Pancreas (tissue), 10 donors: ENCODE results near the gene CDKN1A. TPM values are rescaled to one million over a fixed set of nuclear protein-coding genes. Genes with fewer than 3 reads are reported as not detected.

ENCODE experiments used
- ATAC-seq, 4 donors: fragments of 200-7000 bp; cut with Tn5 transposase; one replicate each; pipeline versions ENCODE4 v1.8.0 to v1.9.1; 2020; ENCODE audit warnings: mild to moderate bottlenecking in 4 of 4, moderate library complexity in 4 of 4
- DNase-seq, 6 donors: peaks; one replicate each; pipeline ENCODE4 v3.0.0-alpha.2; 2020
- FAIRE-seq: peaks from 2 replicates; lab custom pipeline; 2012; peaks lifted over from hg19 to GRCh38; lab: Jason Lieb, UNC
- H3K27ac ChIP-seq, 4 donors: fragments of 200-600 bp; sonication (generic); 1 replicate in 3 of 4; 2 replicates in 1 of 4; pipeline versions ENCODE4 v1.5.0 to v1.8.0; 2020
- H3K27me3 ChIP-seq, 4 donors: fragments of 200-600 bp; one replicate each; pipeline ENCODE4 v1.8.0; 2021
- H3K36me3 ChIP-seq, 3 donors: fragments of 200-600 bp; sonication (generic) in 1 of 3; one replicate each; pipeline versions ENCODE4 v1.5.0 to v1.8.0; 2020 to 2021
- H3K4me1 ChIP-seq, 3 donors: fragments of 200-600 bp; one replicate each; pipeline ENCODE4 v1.8.0; 2021
- H3K4me3 ChIP-seq, 4 donors: fragments of 200-600 bp; sonication (generic) in 2 of 4; one replicate each; pipeline versions ENCODE4 v1.5.0 to v1.8.0; 2020 to 2021
- H3K9me3 ChIP-seq, 4 donors: fragments of 200-600 bp; one replicate each; pipeline ENCODE4 v1.8.0; 2021
- CTCF ChIP-seq, 4 donors: fragments of 200-600 bp; sonication (generic) in 3 of 4; IDR thresholded peaks; one replicate each; pipeline versions ENCODE4 v1.5.0 to v1.8.0; 2021; ENCODE audit warnings: antibody characterized with exemption in 4 of 4
- WGBS, 2 donors: extraction: QIAGEN DNeasy Blood & Tissue Kit; methylation state at CpG; one replicate each; pipeline ENCODE4 v1.1.7; 2013; 5-methylcytosine and 5-hydroxymethylcytosine counted together
- intact Hi-C, 3 donors: fragments of 100-400 bp; cut with DNase I; formaldehyde crosslinking; loops; one replicate each; pipeline versions ENCODE4 v1.11.1 to v1.14.2; 2022
- polyA plus RNA-seq, 2 donors: library from polyadenylated mRNA; stranded (reverse); fragments of 200-250 nt; gene quantifications; one replicate each; pipeline ENCODE4 v1.2.3, GENCODE V29; 2013
- total RNA-seq, 6 donors: library from RNA; stranded (reverse); fragmentation: NEBNext Ultra II Directional in 4 of 6; extraction: Animal tissue kit (Norgen Biotek cat#: 25700) in 4 of 6; gene quantifications; one replicate each; pipeline versions ENCODE4 v1.2.1 to v1.2.4, GENCODE V29; 2021 to 2023
- donor health status: healthy with polysubstance abuse.
- donor health status: DM: no; HTN: no; CAD: no; lungs with moderate emphysema.
- donor health status: DM: no; HTN: no; CAD: no.
- donor health status: control.
- donor health status: control.
- donor health status: Bipolar disorder and iron deficiency.
- donor health status: DM: yes; HTN: yes; CAD: no.
- donor health status: DM: no; HTN: no; CAD: no.
- donor health status: DM: no; HTN: no; CAD: no.
- donor health status: DM: yes; HTN: yes; CAD: no.

The CDKN1A gene
- total and polyA plus RNA-seq, 8 donors: 22.3 to 178 (median 44.1) TPM

GRCh38 chr6:36633915-36634314 is 44.6 kb upstream of the CDKN1A start:
- no peak overlapping the region for H3K4me3 ChIP-seq
- WGBS, 2 donors: 16 to 20% methylated on average over 9 of the region's 9 CpGs
- TF ChIP-seq CTCF (IDR thresholded peaks at IDR 0.05): no peak
- no peaks in the 10 kb centered on the region for H3K27me3 ChIP-seq
- peak overlapping the region in 3 of 4 donors; percentile 8 to 36 (median 33) for H3K27ac ChIP-seq
- no peaks in the 10 kb centered on the region for H3K36me3 ChIP-seq
- ATAC-seq: peak; percentile 92 to 97 (median 94)
- peaks cover 9 to 15% (median 14%) of the 10 kb centered on the region in 3 donors for H3K4me1 ChIP-seq
- no peak for FAIRE-seq
- peak; percentile 82 to 94 (median 86) for DNase-seq
- intact Hi-C loops: no loop called here
- H3K9me3 ChIP-seq: no peaks in the 10 kb centered on the region

- peak in 1 of 6 donors; percentile 35 for DNase-seq
- intact Hi-C loops: no loop called here
- no peaks in the 10 kb centered on the region for H3K9me3 ChIP-seq
- no peak for ATAC-seq
- peak overlapping the region in 3 of 4 donors; percentile 8 to 36 (median 33) for H3K27ac ChIP-seq
- no peak overlapping the region for H3K4me3 ChIP-seq
- no peaks in the 10 kb centered on the region for H3K27me3 ChIP-seq
- WGBS, 2 donors: 79 to 85% methylated on average over 16 of the region's 16 CpGs
- H3K4me1 ChIP-seq: peaks cover 9 to 15% (median 12%) of the 10 kb centered on the region in 3 donors
- no peak for TF ChIP-seq CTCF (IDR thresholded peaks at IDR 0.05)
- no peak for FAIRE-seq
- no peaks in the 10 kb centered on the region for H3K36me3 ChIP-seq
These were observed 44.0 kb upstream of the CDKN1A start for GRCh38 chr6:36634317-36635108.

- intact Hi-C loops: no loop called here
- no peak overlapping the region for H3K27ac ChIP-seq
- no peak for TF ChIP-seq CTCF (IDR thresholded peaks at IDR 0.05)
- H3K4me1 ChIP-seq: peaks cover 9 to 15% (median 12%) of the 10 kb centered on the region in 3 donors
- peak in 1 of 6 donors; percentile 52 for DNase-seq
- H3K9me3 ChIP-seq: no peaks in the 10 kb centered on the region
- no peak for ATAC-seq
- no peak overlapping the region for H3K4me3 ChIP-seq
- no peaks in the 10 kb centered on the region for H3K27me3 ChIP-seq
- FAIRE-seq: no peak
- no peaks in the 10 kb centered on the region for H3K36me3 ChIP-seq
- WGBS, 2 donors: 66 to 74% methylated on average over 5 of the region's 5 CpGs
These were observed 42.2 kb upstream of the CDKN1A start for GRCh38 chr6:36636283-36636682.

- Histone ChIP-seq H3K4me3 (no peak overlapping the region), H3K9me3 (no peaks in the 10 kb centered on the region), H3K27me3 (no peaks in the 10 kb centered on the region), H3K36me3 (no peaks in the 10 kb centered on the region), H3K27ac (no peak overlapping the region), H3K4me1 (peaks cover 9 to 15% (median 12%) of the 10 kb centered on the region in 3 donors)
- FAIRE-seq: no peak
- no peak for TF ChIP-seq CTCF (IDR thresholded peaks at IDR 0.05)
- no peak for ATAC-seq
- 83 to 89% methylated on average over 12 of the region's 12 CpGs for whole genome bisulfite sequencing, 2 donors
- intact Hi-C loops: no loop called here
- DNase-seq: no peak
These were observed 41.7 kb upstream of the CDKN1A start for GRCh38 chr6:36636687-36637418.
